Measurements from ENCODE around the gene WFDC1.
"Not testable (repeated sequence)": the region's sequence is repeated elsewhere in the genome, so short reads cannot be mapped to it uniquely, and the experiment has no call there.

The WFDC1 gene

DNA sequence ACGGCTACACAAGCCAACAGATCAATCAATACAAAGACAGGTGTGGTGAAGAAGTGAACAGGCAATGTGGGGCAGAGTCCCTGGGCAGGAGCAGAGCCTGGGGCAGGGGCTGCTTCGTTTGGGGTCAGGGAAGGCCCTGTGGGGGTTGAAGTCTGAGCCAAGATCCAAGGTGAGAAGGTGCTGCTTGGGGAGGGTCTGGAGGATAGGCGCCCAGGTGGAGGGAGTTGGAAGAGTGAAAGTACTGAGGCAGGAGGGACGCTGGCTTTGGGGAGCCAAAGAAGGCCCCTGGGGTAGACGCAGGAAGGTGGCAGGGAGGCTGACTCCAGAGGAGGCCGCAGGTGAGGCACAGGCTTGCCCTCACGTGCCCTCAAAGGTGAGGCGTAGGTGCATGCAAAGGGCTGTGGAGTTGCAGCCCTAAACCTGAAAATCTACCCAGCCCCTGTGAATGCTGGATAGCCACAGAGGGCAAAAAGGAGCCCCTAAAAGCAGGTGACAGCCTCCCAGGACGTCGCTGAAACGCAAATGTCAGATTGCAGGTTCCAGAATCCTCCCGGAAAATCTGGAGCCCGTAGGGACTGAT lies 33.3 kb downstream of the WFDC1 start:
- no peak for DNase-seq (ENCODE audit: low read depth)

- no peak for DNase-seq (ENCODE audit: low read depth)
Measured at GRCh38 chr16:84329016-84329415, 34.3 kb downstream of the WFDC1 start.

DNA sequence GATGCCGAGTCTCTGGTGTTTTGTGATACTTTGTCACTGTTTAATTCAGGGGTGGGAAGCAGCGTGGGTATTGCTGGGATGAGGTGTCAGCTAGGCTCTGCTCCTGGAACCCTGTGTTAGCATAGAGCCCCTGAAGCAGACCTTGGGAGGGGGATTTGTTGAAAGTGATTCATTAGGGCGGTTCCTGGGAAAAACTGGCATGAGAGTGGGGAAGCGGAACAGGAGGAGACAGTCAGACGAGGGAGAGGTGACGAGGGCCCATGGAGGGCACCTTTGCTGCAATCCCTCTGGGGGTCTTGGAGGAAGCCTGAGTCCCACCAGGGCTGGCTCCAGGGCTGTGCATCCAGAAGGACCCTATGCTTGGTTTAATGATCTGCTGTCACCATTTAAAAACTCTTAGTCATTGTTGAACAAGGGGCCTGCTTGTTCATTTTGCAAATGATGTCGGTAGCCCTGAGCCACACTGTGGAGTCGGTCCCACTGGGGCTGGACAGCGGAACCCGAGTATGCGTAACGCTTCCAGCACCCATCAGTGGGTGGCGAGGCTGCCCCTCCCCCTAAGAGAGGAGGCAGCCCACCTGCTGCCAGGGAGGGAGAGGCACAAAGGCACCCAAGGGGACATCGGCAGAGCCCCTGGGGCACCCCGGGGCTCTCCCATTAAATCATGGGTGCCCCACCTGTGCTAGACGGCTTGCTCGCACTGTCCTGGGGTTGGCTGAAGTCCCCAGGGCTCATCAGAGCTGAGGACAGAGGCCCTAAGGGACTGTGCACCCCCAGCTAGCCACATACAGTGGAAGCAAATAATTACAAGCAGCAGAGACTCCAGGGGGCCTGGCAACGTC lies 35.4 kb downstream of the WFDC1 start:
- DNase-seq (ENCODE audit: low read depth): no peak

GRCh38 chr16:84330685-84331050 lies 36.0 kb downstream of the WFDC1 start:
- no peak for DNase-seq (ENCODE audit: low read depth)

- DNase-seq (ENCODE audit: low read depth): no peak
Measured at GRCh38 chr16:84331998-84332780, 37.5 kb downstream of the WFDC1 start.

DNA sequence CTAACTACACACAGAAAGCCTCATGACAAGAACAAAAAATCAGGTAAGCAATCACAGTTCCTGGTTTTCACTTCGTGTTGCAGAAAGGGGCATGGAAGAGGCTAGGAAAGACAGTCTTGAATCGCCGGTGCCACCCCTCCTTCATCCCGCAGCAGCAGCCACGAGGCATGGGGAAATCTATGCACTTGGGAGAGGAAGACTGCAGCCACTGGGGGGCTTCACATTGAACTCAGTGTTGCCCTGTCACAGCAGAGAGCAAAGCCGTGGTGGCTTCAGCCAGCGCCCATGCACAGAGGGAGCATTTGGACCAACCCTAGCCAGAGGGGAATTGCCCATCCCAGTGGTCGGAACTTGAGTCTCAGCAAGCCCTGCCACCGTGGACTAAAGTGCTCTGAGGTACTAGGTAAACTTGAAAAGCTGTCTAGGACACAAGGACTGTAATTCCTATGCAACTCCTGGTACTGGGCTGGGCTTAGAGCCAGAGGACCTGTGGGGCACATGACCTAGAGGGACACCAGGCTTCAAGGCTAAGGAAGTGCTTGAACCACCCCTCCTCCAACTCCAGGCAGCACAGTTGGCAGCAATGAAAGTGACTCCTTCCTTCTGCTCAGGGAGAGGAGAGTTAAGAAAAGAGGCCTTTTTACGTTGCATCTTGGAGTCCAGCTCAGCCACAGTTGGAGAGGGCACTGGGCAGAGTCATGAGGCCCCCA lies 38.5 kb downstream of the WFDC1 start:
- DNase-seq (ENCODE audit: low read depth): no peak

GRCh38 chr16:84334058-84334457 lies 39.4 kb downstream of the WFDC1 start:
- DNase-seq (ENCODE audit: low read depth): no peak

DNA sequence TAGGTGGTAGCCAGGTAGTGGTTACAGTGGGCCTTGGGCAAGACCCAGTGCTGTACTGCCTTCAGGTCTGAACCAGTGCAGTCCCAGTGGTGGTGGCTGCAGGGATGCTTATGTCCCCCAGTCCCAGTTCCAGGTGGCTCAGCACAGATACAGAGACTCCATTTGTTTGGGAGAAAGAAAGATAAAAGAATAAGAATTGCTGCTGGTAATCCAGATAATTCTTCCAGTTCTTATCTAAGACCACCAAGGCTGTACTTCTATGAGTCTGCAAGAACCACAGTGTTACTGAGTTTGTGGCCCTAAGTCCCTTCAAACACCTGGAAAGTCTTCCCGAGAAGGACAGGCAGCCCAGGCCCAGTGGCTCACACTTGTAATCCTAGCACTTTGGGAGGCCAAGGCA lies 39.8 kb downstream of the WFDC1 start:
- DNase-seq (ENCODE audit: low read depth): no peak

DNA sequence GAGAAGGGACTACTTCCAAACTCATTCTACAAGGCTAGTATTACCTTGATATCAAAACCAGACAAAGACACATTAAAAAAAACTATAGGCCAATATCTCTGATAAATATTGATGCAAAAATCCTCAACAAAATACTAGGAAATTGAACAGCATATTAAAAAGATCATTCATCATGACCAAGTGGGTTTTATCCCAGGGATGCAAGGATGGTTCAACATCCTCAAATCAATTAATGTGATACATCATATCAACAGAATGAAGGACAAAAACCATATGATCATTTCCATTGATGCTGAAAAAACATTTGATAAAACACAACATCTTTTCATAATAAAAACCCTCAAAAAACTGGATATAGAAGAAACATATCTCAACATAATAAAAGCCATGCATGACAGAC lies 42.6 kb downstream of the WFDC1 start:
- DNase-seq (ENCODE audit: low read depth): not testable (repeated sequence)

DNA sequence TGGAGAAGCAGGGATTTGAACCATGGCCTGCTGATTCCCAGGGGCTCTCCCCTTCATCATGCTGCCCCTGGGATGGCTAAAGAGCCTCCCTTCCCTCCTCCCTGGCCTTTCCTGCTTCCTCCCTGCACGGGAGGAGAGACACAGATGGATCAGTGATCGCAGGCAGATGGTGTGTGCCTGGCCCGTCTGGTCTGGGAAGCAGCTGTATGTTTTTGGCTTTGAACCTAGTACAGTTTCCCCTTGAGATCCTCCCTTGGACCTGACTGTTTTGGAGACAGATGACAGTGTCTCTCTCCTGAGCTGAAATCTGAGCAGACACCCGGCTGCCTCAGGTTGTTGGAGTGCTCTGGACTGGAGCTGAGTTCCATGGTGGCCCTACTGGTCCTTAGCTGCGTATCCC lies 44.6 kb downstream of the WFDC1 start:
- DNase-seq (ENCODE audit: low read depth): no peak

- DNase-seq (ENCODE audit: low read depth): no peak
Measured at GRCh38 chr16:84339766-84340165, 45.1 kb downstream of the WFDC1 start.

- no peak for DNase-seq (ENCODE audit: low read depth)
Measured at GRCh38 chr16:84340325-84341040, 45.8 kb downstream of the WFDC1 start.

- no peak for DNase-seq (ENCODE audit: low read depth)
Measured at GRCh38 chr16:84341528-84342295, 47.0 kb downstream of the WFDC1 start.

GRCh38 chr16:84343800-84344199 lies 49.1 kb downstream of the WFDC1 start:
- DNase-seq (ENCODE audit: low read depth): not testable (repeated sequence)

DNA sequence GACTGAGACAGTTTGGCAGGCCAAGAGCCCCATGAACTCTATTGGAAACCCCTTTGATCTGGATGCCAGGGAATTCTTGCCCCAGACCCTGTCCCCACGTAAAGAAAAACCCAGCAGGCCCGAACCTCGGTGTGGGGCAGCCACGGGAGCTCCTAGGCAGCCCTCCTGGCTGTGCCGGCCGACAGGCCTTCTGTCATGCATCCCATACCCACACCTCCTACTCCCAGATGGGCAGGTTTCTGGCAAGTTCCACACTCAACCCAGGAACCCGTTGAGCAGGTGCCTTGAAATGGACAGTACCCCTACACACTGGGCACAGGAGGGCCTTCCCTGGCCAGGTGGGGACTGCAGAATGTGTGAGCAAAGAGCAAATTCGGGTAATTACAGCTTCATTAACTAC lies 50.1 kb downstream of the WFDC1 start:
- no peak for DNase-seq (ENCODE audit: low read depth)

GRCh38 chr16:84347161-84347560 lies 52.5 kb downstream of the WFDC1 start:
- no peak for DNase-seq (ENCODE audit: low read depth)

DNA sequence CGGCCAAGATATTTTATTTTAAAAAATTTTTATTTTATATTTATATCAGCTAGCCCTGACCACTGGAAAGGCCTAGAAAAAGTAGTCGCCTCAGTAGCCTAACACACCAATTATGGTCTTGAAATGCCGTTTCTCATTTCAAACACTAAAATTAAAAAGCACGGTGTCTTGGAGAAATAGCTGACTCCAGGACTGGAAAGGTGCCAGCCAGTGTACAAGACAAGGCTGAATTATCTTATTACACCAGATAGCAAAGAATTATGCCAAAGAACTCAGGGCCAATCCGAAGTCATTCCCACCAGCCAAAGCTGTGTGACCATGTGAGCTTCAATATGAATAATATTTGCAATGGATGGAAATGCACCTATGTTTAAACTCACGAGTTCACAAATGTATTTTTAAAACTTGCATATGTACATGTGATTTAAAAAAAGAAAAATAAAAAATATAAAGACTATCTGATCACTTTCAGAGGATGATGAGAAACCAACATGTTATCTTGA lies 53.8 kb downstream of the WFDC1 start:
- DNase-seq (ENCODE audit: low read depth): no peak

DNA sequence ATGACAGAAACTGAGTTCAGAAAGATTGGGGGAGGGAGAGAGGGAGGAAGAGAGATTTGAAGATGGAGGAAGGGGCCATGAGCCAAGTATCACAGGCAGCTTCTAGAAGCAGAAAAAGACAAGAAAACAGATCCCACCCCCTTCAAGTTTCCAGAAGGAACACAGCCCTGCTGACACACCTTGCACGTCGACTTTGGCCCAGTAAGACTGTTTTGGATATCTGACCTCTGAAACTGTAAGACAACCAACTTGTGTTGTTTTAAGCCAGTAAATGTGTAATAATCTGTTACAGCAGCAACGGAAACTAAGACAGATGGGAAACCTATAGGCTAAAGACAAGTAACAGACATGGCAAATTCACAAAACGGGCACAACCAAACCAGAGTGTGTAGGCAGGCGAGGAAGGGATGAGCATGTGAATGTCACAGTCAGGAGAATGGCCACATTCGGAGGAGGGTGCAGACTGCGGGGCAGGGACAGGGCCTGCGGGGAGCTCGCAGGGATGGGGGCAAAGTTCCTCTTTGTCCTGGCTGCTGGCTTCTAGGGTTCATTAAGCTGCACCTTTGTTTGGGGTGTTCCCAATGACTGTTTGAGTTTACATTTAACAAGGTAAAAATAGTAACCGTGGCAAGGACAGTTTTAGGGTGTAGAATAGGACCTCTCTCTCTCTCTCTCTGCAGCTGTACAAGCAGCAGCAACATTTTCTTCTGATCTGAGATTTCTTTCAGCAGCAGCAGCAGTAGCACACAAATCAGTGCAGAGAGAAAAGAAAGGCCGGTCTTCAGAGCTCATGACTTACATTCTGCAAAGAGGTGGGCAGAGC lies 55.4 kb downstream of the WFDC1 start:
- no peak for DNase-seq (ENCODE audit: low read depth)

- no peak for DNase-seq (ENCODE audit: low read depth)
Measured at GRCh38 chr16:84350685-84351400, 56.2 kb downstream of the WFDC1 start.

All from activated T-cell treated with anti-CD3 and anti-CD28 coated beads for 1 hour (primary cell).